Thyroid gland (tissue), 4 donors: Measurements from ENCODE around the gene BANP. TPM values are rescaled to one million over a fixed set of nuclear protein-coding genes. Genes with fewer than 3 reads are reported as not detected.

ENCODE experiments used
- DNase-seq, 2 donors: peaks; one replicate each; pipeline ENCODE4 v3.0.0-alpha.2; 2019
- H3K27ac ChIP-seq, 3 donors: fragments of 200-600 bp; sonication (generic); 1 replicate in 2 of 3; 2 replicates in 1 of 3; pipeline ENCODE4 v1.5.1; 2016 to 2019; ENCODE audit warnings: mild to moderate bottlenecking in 1 of 3, moderate library complexity in 1 of 3
- H3K27me3 ChIP-seq: fragments of 200-600 bp; sonication (generic); one replicate; pipeline ENCODE4 v1.5.1; 2019
- H3K36me3 ChIP-seq, 2 donors: fragments of 200-600 bp; sonication (generic); one replicate each; pipeline ENCODE4 v1.5.1; 2016 to 2019
- H3K4me1 ChIP-seq, 2 donors: fragments of 200-600 bp; sonication (generic); one replicate each; pipeline ENCODE4 v1.5.1; 2017 to 2019
- H3K4me3 ChIP-seq, 3 donors: fragments of 200-600 bp; sonication (generic); replicated peaks in 1 of 3; 1 replicate in 2 of 3; 2 replicates in 1 of 3; pipeline ENCODE4 v1.5.1; 2016; ENCODE audit warnings: mild to moderate bottlenecking in 1 of 3
- H3K9me3 ChIP-seq: fragments of 200-600 bp; sonication (generic); one replicate; pipeline ENCODE4 v1.5.1; 2017
- POLR2A ChIP-seq, 2 donors: fragments of 450-650 bp; IDR thresholded peaks; one replicate each; pipeline ENCODE4 v1.6.1; 2017; ENCODE audit warnings: antibody characterized with exemption in 2 of 2, mild to moderate bottlenecking in 2 of 2, moderate library complexity in 1 of 2
- WGBS, 2 donors: methylation state at CpG; one replicate each; pipeline ENCODE4 v1.1.5; 2017; 5-methylcytosine and 5-hydroxymethylcytosine counted together
- intact Hi-C: fragments of 100-400 bp; cut with DNase I; formaldehyde crosslinking; loops from one replicate; pipeline ENCODE4 v1.15.1; 2023
- total RNA-seq, 4 donors: library from RNA; depleted of rRNA; stranded (reverse); fragments of >200 nt; gene quantifications; one replicate each; pipeline ENCODE4 v1.2.3, GENCODE V29; 2016
- TF ChIP-seq, protein P1 (sequence below), 6 experiments: fragments of 200-600 bp in 3 of 6; fragments of 450-650 bp in 3 of 6; sonication (generic) in 3 of 6; IDR thresholded peaks; one replicate each; pipeline ENCODE4 v1.5.1; 2016 to 2019; ENCODE audit warnings: antibody characterized with exemption in 6 of 6, mild to moderate bottlenecking in 2 of 6, inconsistent platforms in 1 of 6, moderate library complexity in 1 of 6

Gene BANP
- total RNA-seq, 4 donors from 2014 or later = 22.8 to 42.7 (median 29.8) TPM

DNA sequence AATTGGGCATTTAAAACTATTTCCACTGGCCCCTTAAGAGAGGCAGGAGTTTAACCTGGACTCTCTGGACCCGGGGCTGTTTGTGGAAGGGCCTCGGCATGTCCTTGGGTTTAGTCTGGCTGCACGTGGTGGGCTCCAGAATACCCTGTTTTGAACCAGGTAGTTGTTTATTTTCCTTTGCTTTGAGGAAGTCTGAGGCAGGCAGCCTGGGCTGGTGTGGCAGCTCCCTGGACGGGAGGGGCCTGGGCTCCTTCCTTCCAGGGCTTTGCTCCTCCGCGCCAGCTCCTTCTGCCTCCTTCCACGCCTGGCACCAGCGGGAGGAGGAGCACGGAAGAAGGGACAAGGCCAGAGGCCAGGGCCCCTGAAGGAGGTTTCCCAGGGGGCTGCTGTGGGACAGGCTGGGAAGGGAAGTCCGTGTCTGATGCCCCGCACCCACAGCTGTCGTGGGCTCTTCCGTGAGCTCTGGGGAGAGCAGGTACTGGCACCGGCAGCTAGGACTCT, 15.5 kb downstream of the BANP start:
- 12 to 15% methylated on average over 14 of the region's 14 CpGs for WGBS, 2 donors
- peak overlapping the region; percentile 84 to 87 (median 86) for H3K27ac ChIP-seq
- intact Hi-C loops = no loop called here
- H3K9me3 ChIP-seq = no peaks in the 10 kb centered on the region
- no peak overlapping the region for H3K4me3 ChIP-seq
- H3K27me3 ChIP-seq = no peaks in the 10 kb centered on the region
- DNase-seq = peak; percentile 73 to 81
- no peaks in the 10 kb centered on the region for H3K36me3 ChIP-seq
- peaks cover 27 to 30% of the 10 kb centered on the region in 2 donors for H3K4me1 ChIP-seq
- TF ChIP-seq, protein P1, sequence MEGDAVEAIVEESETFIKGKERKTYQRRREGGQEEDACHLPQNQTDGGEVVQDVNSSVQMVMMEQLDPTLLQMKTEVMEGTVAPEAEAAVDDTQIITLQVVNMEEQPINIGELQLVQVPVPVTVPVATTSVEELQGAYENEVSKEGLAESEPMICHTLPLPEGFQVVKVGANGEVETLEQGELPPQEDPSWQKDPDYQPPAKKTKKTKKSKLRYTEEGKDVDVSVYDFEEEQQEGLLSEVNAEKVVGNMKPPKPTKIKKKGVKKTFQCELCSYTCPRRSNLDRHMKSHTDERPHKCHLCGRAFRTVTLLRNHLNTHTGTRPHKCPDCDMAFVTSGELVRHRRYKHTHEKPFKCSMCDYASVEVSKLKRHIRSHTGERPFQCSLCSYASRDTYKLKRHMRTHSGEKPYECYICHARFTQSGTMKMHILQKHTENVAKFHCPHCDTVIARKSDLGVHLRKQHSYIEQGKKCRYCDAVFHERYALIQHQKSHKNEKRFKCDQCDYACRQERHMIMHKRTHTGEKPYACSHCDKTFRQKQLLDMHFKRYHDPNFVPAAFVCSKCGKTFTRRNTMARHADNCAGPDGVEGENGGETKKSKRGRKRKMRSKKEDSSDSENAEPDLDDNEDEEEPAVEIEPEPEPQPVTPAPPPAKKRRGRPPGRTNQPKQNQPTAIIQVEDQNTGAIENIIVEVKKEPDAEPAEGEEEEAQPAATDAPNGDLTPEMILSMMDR (IDR thresholded peaks at IDR 0.05) = no peak
- peak in 1 of 2 donors; percentile 20 for TF ChIP-seq POLR2A (IDR thresholded peaks at IDR 0.05)

DNA sequence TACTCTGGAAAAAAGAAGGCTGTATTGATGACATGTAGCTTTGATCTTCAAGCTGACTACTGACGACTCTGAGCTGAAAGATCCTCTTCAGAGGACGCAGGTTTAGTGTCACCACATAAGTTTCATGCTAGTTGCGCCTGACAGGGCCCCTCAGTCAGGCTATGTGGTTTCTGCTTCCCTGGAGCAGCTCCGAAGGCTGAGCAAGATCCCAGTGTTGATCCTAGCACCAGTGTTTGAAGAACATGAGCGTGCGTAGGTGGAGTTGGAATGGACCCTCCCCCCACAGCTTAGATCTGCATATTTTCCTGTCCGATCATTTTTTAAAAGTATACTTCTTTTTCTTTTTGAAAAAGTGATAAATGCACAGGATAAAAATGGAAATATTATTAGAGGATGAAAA, 17.3 kb downstream of the BANP start:
- 46 to 64% methylated on average over 7 of the region's 7 CpGs for WGBS, 2 donors
- H3K4me3 ChIP-seq = no peak overlapping the region
- TF ChIP-seq, protein P1 (IDR thresholded peaks at IDR 0.05) = no peak
- TF ChIP-seq POLR2A (IDR thresholded peaks at IDR 0.05) = peak in 1 of 2 donors; percentile 35

DNA sequence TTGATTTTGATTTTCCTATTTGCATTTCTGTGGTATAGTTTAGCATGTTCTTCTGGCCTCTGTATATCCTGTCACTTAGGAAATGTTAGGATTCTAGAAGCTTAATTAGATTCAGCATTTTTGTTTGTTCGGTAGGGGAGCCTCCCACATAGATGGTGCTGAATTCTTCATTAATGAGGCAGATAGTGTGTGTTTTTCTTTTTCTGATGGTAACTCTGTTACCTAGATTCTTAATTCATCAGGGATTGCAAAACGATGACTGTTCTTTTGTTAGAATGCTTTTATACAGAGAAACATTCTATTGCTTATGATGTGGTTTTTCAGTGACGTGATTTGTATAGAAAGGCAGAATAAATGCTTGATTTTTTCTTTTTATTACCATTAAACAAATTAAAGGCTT, 19.0 kb downstream of the BANP start:
- intact Hi-C loops = no loop called here
- no peaks in the 10 kb centered on the region for H3K36me3 ChIP-seq

More for the DNA sequence above, 17.3 kb downstream of the BANP start:
- no peaks in the 10 kb centered on the region for H3K27me3 ChIP-seq
- no peaks in the 10 kb centered on the region for H3K36me3 ChIP-seq
- H3K4me1 ChIP-seq = peaks cover 27 to 30% of the 10 kb centered on the region in 2 donors
- intact Hi-C loops = no loop called here
- no peaks in the 10 kb centered on the region for H3K9me3 ChIP-seq
- H3K27ac ChIP-seq = peak overlapping the region in 2 of 3 donors; percentile 84 to 87
- DNase-seq = peak; percentile 75 to 76

DNA sequence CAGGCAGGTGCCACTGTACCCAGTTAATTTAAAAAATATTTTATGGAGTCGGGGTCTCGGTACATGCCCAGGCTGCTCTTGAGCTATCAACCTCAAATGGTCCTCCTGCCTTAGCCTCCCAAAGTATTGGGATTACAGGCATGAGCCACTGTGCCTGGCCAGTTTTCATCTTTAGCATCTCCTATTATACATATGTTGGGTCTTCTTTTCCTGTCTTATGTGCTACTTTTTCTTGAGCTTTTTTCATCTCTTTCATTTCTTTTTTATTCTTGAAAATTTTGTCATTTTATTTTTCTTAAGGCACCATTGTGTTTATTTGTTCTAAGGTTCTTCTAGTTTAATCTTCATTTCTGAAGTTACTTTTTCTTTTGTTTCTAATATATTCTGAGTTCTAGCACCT, 20.7 kb downstream of the BANP start:
- no peaks in the 10 kb centered on the region for H3K36me3 ChIP-seq
- 98 to 100% methylated on average over 2 of the region's 2 CpGs for WGBS, 2 donors
- H3K4me1 ChIP-seq = peaks cover 12% of the 10 kb centered on the region in 2 donors
- H3K4me3 ChIP-seq = no peak overlapping the region
- TF ChIP-seq POLR2A (IDR thresholded peaks at IDR 0.05) = no peak
- TF ChIP-seq, protein P1 (IDR thresholded peaks at IDR 0.05) = no peak
- no peaks in the 10 kb centered on the region for H3K27me3 ChIP-seq
- no peaks in the 10 kb centered on the region for H3K9me3 ChIP-seq
- intact Hi-C loops = no loop called here
- no peak for DNase-seq
- no peak overlapping the region for H3K27ac ChIP-seq

More for the DNA sequence above, 19.0 kb downstream of the BANP start:
- no peak overlapping the region for H3K4me3 ChIP-seq
- DNase-seq = no peak
- H3K4me1 ChIP-seq = peaks cover 27 to 30% of the 10 kb centered on the region in 2 donors
- H3K9me3 ChIP-seq = no peaks in the 10 kb centered on the region
- WGBS, 2 donors = 53 to 77% methylated on average over 3 of the region's 3 CpGs
- TF ChIP-seq POLR2A (IDR thresholded peaks at IDR 0.05) = no peak
- TF ChIP-seq, protein P1 (IDR thresholded peaks at IDR 0.05) = no peak
- no peaks in the 10 kb centered on the region for H3K27me3 ChIP-seq
- H3K27ac ChIP-seq = no peak overlapping the region

DNA sequence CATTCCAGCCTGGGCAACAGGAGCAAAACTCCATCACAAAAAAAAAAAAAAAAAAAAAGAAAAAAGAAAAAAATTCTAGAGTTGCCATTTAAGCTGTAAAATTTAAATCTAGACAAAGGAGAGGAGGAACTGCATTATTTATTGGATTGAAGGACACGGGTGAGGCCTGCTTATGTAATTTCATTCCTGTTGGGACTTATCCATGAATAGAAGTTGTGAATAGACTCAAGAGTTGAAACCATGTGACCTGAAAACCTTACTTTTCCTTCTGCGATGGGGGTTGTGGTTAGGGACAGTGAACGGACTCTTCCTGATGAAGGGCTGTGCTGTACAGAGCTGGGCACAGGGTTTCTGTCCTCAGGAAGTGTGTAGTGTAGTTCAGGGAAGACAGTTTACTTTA, 22.5 kb downstream of the BANP start:
- H3K4me3 ChIP-seq = no peak overlapping the region
- no peaks in the 10 kb centered on the region for H3K9me3 ChIP-seq
- H3K4me1 ChIP-seq = peaks cover 0 to under 1% of the 10 kb centered on the region in 2 donors
- intact Hi-C loops = no loop called here
- H3K27ac ChIP-seq = no peak overlapping the region
- DNase-seq = no peak
- H3K27me3 ChIP-seq = no peaks in the 10 kb centered on the region
- WGBS, 2 donors = 80 to 89% methylated on average over 3 of the region's 3 CpGs
- H3K36me3 ChIP-seq = no peaks in the 10 kb centered on the region
- no peak for TF ChIP-seq POLR2A (IDR thresholded peaks at IDR 0.05)
- TF ChIP-seq, protein P1 (IDR thresholded peaks at IDR 0.05) = no peak
